ENCODE data around the gene CCDC88C. TPM values are rescaled to one million over a fixed set of nuclear protein-coding genes. Genes with fewer than 3 reads are reported as not detected.
"Not testable (repeated sequence)": the region's sequence is repeated elsewhere in the genome, so short reads cannot be mapped to it uniquely, and the experiment has no call there.

Gene CCDC88C, protein sequence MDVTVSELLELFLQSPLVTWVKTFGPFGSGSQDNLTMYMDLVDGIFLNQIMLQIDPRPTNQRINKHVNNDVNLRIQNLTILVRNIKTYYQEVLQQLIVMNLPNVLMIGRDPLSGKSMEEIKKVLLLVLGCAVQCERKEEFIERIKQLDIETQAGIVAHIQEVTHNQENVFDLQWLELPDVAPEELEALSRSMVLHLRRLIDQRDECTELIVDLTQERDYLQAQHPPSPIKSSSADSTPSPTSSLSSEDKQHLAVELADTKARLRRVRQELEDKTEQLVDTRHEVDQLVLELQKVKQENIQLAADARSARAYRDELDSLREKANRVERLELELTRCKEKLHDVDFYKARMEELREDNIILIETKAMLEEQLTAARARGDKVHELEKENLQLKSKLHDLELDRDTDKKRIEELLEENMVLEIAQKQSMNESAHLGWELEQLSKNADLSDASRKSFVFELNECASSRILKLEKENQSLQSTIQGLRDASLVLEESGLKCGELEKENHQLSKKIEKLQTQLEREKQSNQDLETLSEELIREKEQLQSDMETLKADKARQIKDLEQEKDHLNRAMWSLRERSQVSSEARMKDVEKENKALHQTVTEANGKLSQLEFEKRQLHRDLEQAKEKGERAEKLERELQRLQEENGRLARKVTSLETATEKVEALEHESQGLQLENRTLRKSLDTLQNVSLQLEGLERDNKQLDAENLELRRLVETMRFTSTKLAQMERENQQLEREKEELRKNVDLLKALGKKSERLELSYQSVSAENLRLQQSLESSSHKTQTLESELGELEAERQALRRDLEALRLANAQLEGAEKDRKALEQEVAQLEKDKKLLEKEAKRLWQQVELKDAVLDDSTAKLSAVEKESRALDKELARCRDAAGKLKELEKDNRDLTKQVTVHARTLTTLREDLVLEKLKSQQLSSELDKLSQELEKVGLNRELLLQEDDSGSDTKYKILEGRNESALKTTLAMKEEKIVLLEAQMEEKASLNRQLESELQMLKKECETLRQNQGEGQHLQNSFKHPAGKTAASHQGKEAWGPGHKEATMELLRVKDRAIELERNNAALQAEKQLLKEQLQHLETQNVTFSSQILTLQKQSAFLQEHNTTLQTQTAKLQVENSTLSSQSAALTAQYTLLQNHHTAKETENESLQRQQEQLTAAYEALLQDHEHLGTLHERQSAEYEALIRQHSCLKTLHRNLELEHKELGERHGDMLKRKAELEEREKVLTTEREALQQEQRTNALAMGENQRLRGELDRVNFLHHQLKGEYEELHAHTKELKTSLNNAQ (N-terminal part only)
- total RNA-seq (19.7 TPM), polyA plus RNA-seq (14.6 TPM)

DNA sequence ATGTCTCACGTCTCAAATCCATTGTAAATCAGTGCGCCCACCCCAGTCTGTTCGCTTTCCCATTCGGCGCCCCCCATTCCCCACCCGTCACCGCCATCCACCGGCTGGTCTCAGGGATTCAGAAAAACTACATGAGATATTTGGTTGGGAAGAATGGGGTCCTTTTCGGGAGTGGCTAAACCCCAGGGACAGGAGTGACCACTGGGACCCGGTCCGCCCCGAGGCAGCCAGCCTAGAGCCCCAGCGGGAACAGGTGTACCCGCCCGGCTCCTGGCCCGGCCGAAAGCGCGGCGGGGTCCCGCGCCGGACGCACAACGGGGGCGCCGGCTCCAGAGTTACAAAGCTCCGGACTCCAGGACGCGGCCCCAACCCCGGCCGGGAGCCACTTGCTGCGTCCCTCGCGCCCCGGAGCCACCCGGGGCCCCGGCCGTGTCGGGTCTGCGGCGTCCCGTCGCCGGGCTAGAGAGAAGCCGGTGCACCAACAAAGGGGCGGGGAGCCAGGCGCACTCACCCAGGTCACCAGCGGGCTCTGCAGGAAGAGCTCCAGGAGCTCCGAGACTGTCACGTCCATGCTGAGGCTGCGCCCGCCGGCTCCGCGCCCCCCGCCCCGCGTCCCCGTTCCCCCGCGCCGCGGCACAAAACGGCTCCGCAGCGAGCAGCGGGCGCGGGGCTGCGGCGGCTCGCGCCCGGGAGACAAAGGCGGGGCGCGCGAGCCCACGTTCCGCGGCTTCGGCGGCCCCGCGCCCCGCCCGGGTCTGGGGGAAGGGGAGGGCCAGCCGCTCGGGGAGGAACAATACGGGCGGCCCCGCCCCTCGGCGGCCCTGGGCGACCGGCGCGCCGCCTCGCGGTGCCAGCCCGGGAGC lies at the start of gene CCDC88C:
CCDC88C (minus strand) TSS at position 701 of the 863 bp plus-strand sequence; CDS start at position 571, 130 bp downstream.
- Histone ChIP-seq H3K27ac (ENCODE audit: low read depth) (no peak within 1 kb of the TSS), H3K4me3 (ENCODE audit: low read depth, low read length) (peak within 1 kb of the TSS; percentile 89), H3K36me3 (ENCODE audit: insufficient read depth) (no peaks in the 10 kb centered on the region), H3K4me1 (ENCODE audit: insufficient read depth) (no peaks in the 10 kb centered on the region)
- under 1% methylated on average over 102 of the region's 103 CpGs for WGBS
- no peak for DNase-seq (ENCODE audit: extremely low spot score)

- Histone ChIP-seq H3K27ac (ENCODE audit: low read depth) (no peak overlapping the region), H3K36me3 (ENCODE audit: insufficient read depth) (peaks cover 2% of the 10 kb centered on the region), H3K4me3 (ENCODE audit: low read depth, low read length) (no peak overlapping the region), H3K4me1 (ENCODE audit: insufficient read depth) (no peaks in the 10 kb centered on the region)
- DNase-seq (ENCODE audit: extremely low spot score), result no peak
- WGBS, result 40% methylated on average over 4 of the region's 4 CpGs
Measured at GRCh38 chr14:91466192-91466591, 48.6 kb upstream of the CCDC88C start.

- DNase-seq (ENCODE audit: extremely low spot score), result no peak
- Histone ChIP-seq H3K4me1 (ENCODE audit: insufficient read depth) (no peaks in the 10 kb centered on the region), H3K27ac (ENCODE audit: low read depth) (no peak overlapping the region), H3K36me3 (ENCODE audit: insufficient read depth) (peaks cover 2% of the 10 kb centered on the region), H3K4me3 (ENCODE audit: low read depth, low read length) (no peak overlapping the region)
- 61% methylated on average over 3 of the region's 3 CpGs for WGBS
Measured at GRCh38 chr14:91464615-91465205, 47.1 kb upstream of the CCDC88C start.

DNA sequence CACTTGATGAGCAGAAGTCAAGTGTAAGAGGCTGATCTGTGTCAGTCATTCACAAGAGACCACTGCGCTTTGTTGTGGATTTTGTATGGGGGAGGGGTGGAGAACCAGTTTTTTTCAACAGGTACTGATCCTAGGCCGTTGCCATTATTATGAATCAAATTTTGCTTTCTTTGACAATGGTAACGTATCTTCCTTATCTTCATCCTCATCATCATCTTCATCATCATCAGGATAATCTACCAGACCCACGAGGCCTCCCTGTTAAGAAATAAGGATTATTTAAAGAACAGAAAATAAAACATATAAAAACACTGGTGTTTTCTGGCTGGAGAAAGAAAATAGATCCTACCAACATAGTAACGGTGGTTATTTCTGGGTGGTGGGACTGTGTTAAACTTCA lies 41.0 kb upstream of the CCDC88C start:
- H3K4me1 ChIP-seq (ENCODE audit: insufficient read depth), result no peaks in the 10 kb centered on the region
- H3K36me3 ChIP-seq (ENCODE audit: insufficient read depth), result peaks cover 5% of the 10 kb centered on the region
- no peak overlapping the region for H3K4me3 ChIP-seq (ENCODE audit: low read depth, low read length)
- no peak for DNase-seq (ENCODE audit: extremely low spot score)
- WGBS, result 84% methylated on average over 5 of the region's 5 CpGs
- no peak overlapping the region for H3K27ac ChIP-seq (ENCODE audit: low read depth)

GRCh38 chr14:91456283-91456682 lies 38.7 kb upstream of the CCDC88C start:
- WGBS, result 100% methylated on average over 1 of the region's 1 CpG
- Histone ChIP-seq H3K36me3 (ENCODE audit: insufficient read depth) (peaks cover 5% of the 10 kb centered on the region), H3K4me3 (ENCODE audit: low read depth, low read length) (no peak overlapping the region), H3K4me1 (ENCODE audit: insufficient read depth) (no peaks in the 10 kb centered on the region), H3K27ac (ENCODE audit: low read depth) (no peak overlapping the region)
- no peak for DNase-seq (ENCODE audit: extremely low spot score)

- Histone ChIP-seq H3K27ac (ENCODE audit: low read depth) (no peak overlapping the region), H3K36me3 (ENCODE audit: insufficient read depth) (peaks cover 5% of the 10 kb centered on the region), H3K4me3 (ENCODE audit: low read depth, low read length) (no peak overlapping the region), H3K4me1 (ENCODE audit: insufficient read depth) (no peaks in the 10 kb centered on the region)
- WGBS, result 93% methylated on average over 3 of the region's 3 CpGs
- DNase-seq (ENCODE audit: extremely low spot score), result no peak
Measured at GRCh38 chr14:91454580-91454979, 37.0 kb upstream of the CCDC88C start.

GRCh38 chr14:91454155-91454554 lies 36.5 kb upstream of the CCDC88C start:
- H3K27ac ChIP-seq (ENCODE audit: low read depth), result no peak overlapping the region
- H3K36me3 ChIP-seq (ENCODE audit: insufficient read depth), result peaks cover 5% of the 10 kb centered on the region
- DNase-seq (ENCODE audit: extremely low spot score), result no peak
- H3K4me3 ChIP-seq (ENCODE audit: low read depth, low read length), result no peak overlapping the region
- no peaks in the 10 kb centered on the region for H3K4me1 ChIP-seq (ENCODE audit: insufficient read depth)

GRCh38 chr14:91453744-91454143 lies 36.1 kb upstream of the CCDC88C start:
- no peak for DNase-seq (ENCODE audit: extremely low spot score)
- WGBS, result 79% methylated on average over 5 of the region's 5 CpGs
- peaks cover 5% of the 10 kb centered on the region for H3K36me3 ChIP-seq (ENCODE audit: insufficient read depth)
- H3K4me1 ChIP-seq (ENCODE audit: insufficient read depth), result no peaks in the 10 kb centered on the region
- H3K27ac ChIP-seq (ENCODE audit: low read depth), result no peak overlapping the region
- no peak overlapping the region for H3K4me3 ChIP-seq (ENCODE audit: low read depth, low read length)

DNA sequence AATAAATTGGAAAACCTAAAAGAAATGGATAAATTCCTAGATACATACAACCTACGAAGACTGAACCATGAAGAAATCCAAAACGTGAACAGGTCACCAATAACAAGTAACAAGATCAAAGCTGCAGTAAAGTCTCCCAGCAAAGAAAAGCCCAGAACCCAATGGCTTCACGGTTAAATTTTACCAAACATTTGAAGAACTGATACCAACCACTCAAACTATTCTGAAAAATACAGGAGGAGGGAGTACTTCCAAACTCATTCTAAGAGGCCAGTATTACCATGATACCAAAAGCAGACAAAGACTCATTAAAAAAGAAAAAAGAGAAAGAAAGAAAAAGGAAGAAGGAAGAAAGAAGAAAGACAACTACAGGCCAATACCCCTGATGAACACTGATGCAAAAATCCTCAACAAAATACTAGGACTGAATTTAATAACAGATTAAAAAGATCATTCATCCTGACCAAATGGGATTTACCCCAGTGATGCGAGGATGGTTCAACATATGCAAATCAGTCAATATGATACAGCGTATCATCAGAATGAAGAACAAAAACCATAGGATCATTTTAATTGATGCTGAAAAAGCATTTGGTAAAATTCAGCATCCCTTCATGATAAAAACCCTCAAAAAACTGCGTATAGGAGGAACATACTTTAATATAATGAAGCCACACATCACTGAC lies 26.9 kb upstream of the CCDC88C start:
- no peak for DNase-seq (ENCODE audit: extremely low spot score)
- WGBS, result 86% methylated on average over 6 of the region's 6 CpGs
- no peak overlapping the region for H3K27ac ChIP-seq (ENCODE audit: low read depth)

GRCh38 chr14:91439345-91439744 lies 21.7 kb upstream of the CCDC88C start:
- no peak for DNase-seq (ENCODE audit: extremely low spot score)
- 91% methylated on average over 1 of the region's 1 CpG for WGBS
- Histone ChIP-seq H3K4me1 (ENCODE audit: insufficient read depth) (no peaks in the 10 kb centered on the region), H3K27ac (ENCODE audit: low read depth) (no peak overlapping the region), H3K4me3 (ENCODE audit: low read depth, low read length) (no peak overlapping the region), H3K36me3 (ENCODE audit: insufficient read depth) (no peaks in the 10 kb centered on the region)

More for the DNA sequence above, 26.9 kb upstream of the CCDC88C start:
- H3K4me3 ChIP-seq (ENCODE audit: low read depth, low read length), result no peak overlapping the region
- H3K36me3 ChIP-seq (ENCODE audit: insufficient read depth), result no peaks in the 10 kb centered on the region
- no peaks in the 10 kb centered on the region for H3K4me1 ChIP-seq (ENCODE audit: insufficient read depth)

DNA sequence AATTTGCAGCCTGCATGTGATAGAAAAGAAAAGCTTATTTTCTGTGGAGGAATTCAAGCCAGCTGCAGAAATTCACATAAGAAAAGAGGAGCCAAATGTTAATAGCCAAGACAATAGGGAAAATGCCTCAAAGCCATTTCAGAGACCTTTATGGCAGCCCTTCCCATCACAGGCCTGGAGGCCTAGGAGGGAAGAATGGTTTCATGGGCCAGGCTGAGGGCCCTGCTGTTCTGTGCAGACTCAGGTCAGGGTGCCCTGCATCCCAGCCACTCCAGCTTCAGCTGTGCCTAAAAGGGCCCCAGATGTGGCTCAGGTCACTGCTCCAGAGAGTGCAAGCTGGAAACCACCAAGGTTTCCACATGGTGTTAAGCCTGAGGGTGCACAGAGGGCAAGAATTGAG lies 21.2 kb upstream of the CCDC88C start:
- no peak for DNase-seq (ENCODE audit: extremely low spot score)
- Histone ChIP-seq H3K27ac (ENCODE audit: low read depth) (no peak overlapping the region), H3K36me3 (ENCODE audit: insufficient read depth) (no peaks in the 10 kb centered on the region), H3K4me3 (ENCODE audit: low read depth, low read length) (no peak overlapping the region), H3K4me1 (ENCODE audit: insufficient read depth) (no peaks in the 10 kb centered on the region)

DNA sequence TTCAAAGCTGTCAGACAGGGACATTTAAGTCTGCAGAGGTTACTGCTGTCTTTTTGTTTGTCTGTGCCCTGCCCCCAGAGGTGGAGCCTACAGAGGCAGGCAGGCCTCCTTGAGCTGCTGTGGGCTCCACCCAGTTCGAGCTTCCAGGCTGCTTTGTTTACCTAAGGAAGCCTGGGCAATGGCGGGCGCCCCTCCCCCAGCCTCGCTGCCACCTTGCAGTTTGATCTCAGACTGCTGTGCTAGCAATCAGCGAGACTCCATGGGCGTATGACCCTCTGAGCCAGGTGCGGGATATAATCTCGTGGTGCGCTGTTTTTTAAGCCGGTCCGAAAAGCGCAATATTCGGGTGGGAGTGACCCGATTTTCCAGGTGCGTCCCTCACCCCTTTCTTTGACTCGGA lies 18.6 kb upstream of the CCDC88C start:
- not testable (repeated sequence) for H3K36me3 ChIP-seq (ENCODE audit: insufficient read depth); H3K4me3 ChIP-seq (ENCODE audit: low read depth, low read length); DNase-seq (ENCODE audit: extremely low spot score); H3K4me1 ChIP-seq (ENCODE audit: insufficient read depth); H3K27ac ChIP-seq (ENCODE audit: low read depth)
- WGBS, result 84% methylated on average over 16 of the region's 16 CpGs
